GM23338 (cell line): ENCODE measurements around the gene FBXO15. TPM values are rescaled to one million over a fixed set of nuclear protein-coding genes. Genes with fewer than 3 reads are reported as not detected.

ENCODE experiments used
- ATAC-seq: fragments of 200-7000 bp; cut with Tn5 transposase; 3 replicates; pipeline ENCODE4 v1.9.1; 2020
- DNase-seq: peaks from one replicate; pipeline ENCODE4 v3.0.0-alpha.2; 2015; ENCODE audit warnings: low spot score
- H2AFZ ChIP-seq: fragments of 200-600 bp; sonication (generic); 2 replicates; pipeline ENCODE4 v1.8.0; 2016; ENCODE audit warnings: antibody characterized with exemption, mild to moderate bottlenecking, moderate library complexity
- H3F3A ChIP-seq: fragments of 200-600 bp; sonication (generic); replicated peaks from 2 replicates; pipeline ENCODE4 v1.8.0; 2017; ENCODE audit warnings: antibody characterized with exemption, mixed run types, low read depth
- H3K27ac ChIP-seq: fragments of 200-600 bp; sonication (generic); 2 replicates; pipeline ENCODE4 v1.6.1; 2016; ENCODE audit warnings: low read depth
- H3K27me3 ChIP-seq: fragments of 200-600 bp; sonication (generic); 2 replicates; pipeline ENCODE4 v1.8.0; 2016; ENCODE audit warnings: mild to moderate bottlenecking, mixed run types, moderate library complexity; ENCODE audit not compliant: insufficient read depth
- H3K36me3 ChIP-seq: fragments of 200-600 bp; sonication (generic); 2 replicates; pipeline ENCODE4 v1.8.0; 2016; ENCODE audit warnings: mild to moderate bottlenecking; ENCODE audit not compliant: insufficient read depth
- H3K4me1 ChIP-seq: fragments of 200-600 bp; sonication (generic); 2 replicates; pipeline ENCODE4 v1.8.0; 2016; ENCODE audit warnings: mild to moderate bottlenecking, moderate library complexity; ENCODE audit not compliant: insufficient read depth
- H3K4me2 ChIP-seq: fragments of 200-600 bp; sonication (generic); 2 replicates; pipeline ENCODE4 v1.7.1; 2017; ENCODE audit warnings: mixed run types
- H3K4me3 ChIP-seq: fragments of 200-600 bp; sonication (generic); 2 replicates; pipeline ENCODE4 v1.6.1; 2016; ENCODE audit warnings: mixed run types
- H3K79me2 ChIP-seq: fragments of 200-600 bp; sonication (generic); replicated peaks from 2 replicates; pipeline ENCODE4 v1.8.0; 2017; ENCODE audit warnings: mild to moderate bottlenecking; ENCODE audit not compliant: insufficient read depth
- H3K9me2 ChIP-seq: fragments of 200-600 bp; sonication (generic); 2 replicates; pipeline ENCODE4 v1.8.0; 2017; ENCODE audit not compliant: insufficient read depth
- H4K20me1 ChIP-seq: fragments of 200-600 bp; sonication (generic); replicated peaks from 2 replicates; pipeline ENCODE4 v1.8.0; 2017; ENCODE audit warnings: mild to moderate bottlenecking; ENCODE audit not compliant: insufficient read depth
- H3K27ac Mint-ChIP-seq: 2 replicates; pipeline ENCODE4 v1.8.0; 2020; ENCODE audit warnings: inconsistent platforms, mild to moderate bottlenecking, moderate library complexity, mixed read lengths
- H3K27me3 Mint-ChIP-seq: 3 replicates; pipeline ENCODE4 v1.8.0; 2022; ENCODE audit warnings: low read depth, mild to moderate bottlenecking, moderate library complexity, mixed read lengths, inconsistent platforms; ENCODE audit not compliant: insufficient read depth, poor library complexity
- H3K36me3 Mint-ChIP-seq: 3 replicates; pipeline ENCODE4 v1.8.0; 2021; ENCODE audit warnings: low read depth, mild to moderate bottlenecking, inconsistent platforms, moderate library complexity, mixed read lengths
- H3K4me1 Mint-ChIP-seq: 3 replicates; pipeline ENCODE4 v1.8.0; 2020; ENCODE audit warnings: mild to moderate bottlenecking, inconsistent platforms, mixed read lengths
- H3K4me3 Mint-ChIP-seq: 3 replicates; pipeline ENCODE4 v1.8.0; 2021; ENCODE audit warnings: moderate library complexity, mild to moderate bottlenecking, inconsistent platforms, mixed read lengths
- H3K9me3 Mint-ChIP-seq: 3 replicates; pipeline ENCODE4 v1.8.0; 2020; ENCODE audit warnings: moderate library complexity, mild to moderate bottlenecking, inconsistent platforms, mixed read lengths
- CREB1 ChIP-seq: fragments of 250-450 bp; sonication (Bioruptor Pico); IDR thresholded peaks from 2 replicates; pipeline ENCODE4 v1.5.0; 2020; ENCODE audit warnings: low read depth, mild to moderate bottlenecking, moderate library complexity
- CTCF ChIP-seq, 2 experiments: fragments of 200-600 bp in 1 of 2; sonication (generic) in 1 of 2; conservative IDR thresholded peaks; 2 replicates each; pipeline versions ENCODE4 v1.5.1 to v1.6.1; 2016 to 2017; ENCODE audit warnings: antibody characterized with exemption in 2 of 2, low read depth in 2 of 2, mild to moderate bottlenecking in 2 of 2, moderate library complexity in 1 of 2
- ETS1 ChIP-seq: IDR thresholded peaks from 2 replicates; pipeline ENCODE4 v1.6.1; 2016; ENCODE audit warnings: antibody characterized with exemption
- JUNB ChIP-seq: IDR thresholded peaks from one replicate; pipeline ENCODE4 v1.6.1; 2016; ENCODE audit warnings: antibody characterized with exemption; ENCODE audit not compliant: unreplicated experiment
- POLR2AphosphoS5 ChIP-seq: IDR thresholded peaks from 2 replicates; pipeline ENCODE4 v1.6.1; 2016; ENCODE audit warnings: antibody characterized with exemption, low read depth
- REST ChIP-seq: IDR thresholded peaks from one replicate; pipeline ENCODE4 v1.6.1; 2018; ENCODE audit warnings: antibody characterized with exemption; ENCODE audit not compliant: unreplicated experiment
- STAT1 ChIP-seq: IDR thresholded peaks from one replicate; pipeline ENCODE4 v1.6.1; 2016; ENCODE audit warnings: antibody characterized with exemption; ENCODE audit not compliant: unreplicated experiment
- ZNF331 ChIP-seq: fragments of 250-450 bp; sonication (Bioruptor Pico); IDR thresholded peaks from 2 replicates; pipeline ENCODE4 v1.5.0; 2020; ENCODE audit warnings: low read depth, mild to moderate bottlenecking, moderate library complexity
- long read RNA-seq: library from polyadenylated mRNA; unstranded; transcript quantifications from one replicate; pipeline ENCODE4 v2.0.0, GENCODE V29; 2020; ENCODE audit not compliant: unreplicated experiment
- polyA plus RNA-seq: library from polyadenylated mRNA; unstranded; fragments of >200 nt; fragmentation: Nextera tagmentation; extraction: Ambion mirVana; gene quantifications from 2 replicates; pipeline ENCODE4 v1.2.1, GENCODE V29; 2016
- total RNA-seq: library from RNA; depleted of rRNA; stranded (reverse); fragments of >200 nt; shearing (Covaris generic); gene quantifications from 2 replicates; pipeline ENCODE4 v1.2.3, GENCODE V29; 2014; rRNA removed

Gene FBXO15
- total RNA-seq: 0.21 and 4.1 TPM in 2 replicates
- 0.53 TPM in 1 of 2 replicates, not detected in the other for polyA plus RNA-seq
- long read RNA-seq, partial matches to known transcripts: 0 of 1 reads
- long read RNA-seq, other reads (novel, unspliced or antisense): 1 of 1 reads

GRCh38 chr18:74147779-74148542, at the start of gene FBXO15, which contains the start of gene TIMM21:
Gene FBXO15, minus strand, starts transcription at chr18:74147834. Its CDS starts 49 bp downstream, at chr18:74147785.
Gene TIMM21, plus strand, starts transcription at chr18:74148523. Its CDS starts 286 bp downstream, at chr18:74148809.
- Histone ChIP-seq H3K4me3 (peak within 1 kb of the TSS; percentile 82), H3K4me1 (peaks cover 12% of the 10 kb centered on the region), H2AFZ (peak within 1 kb of the TSS; percentile 94), H4K20me1 (no peaks in the 10 kb centered on the region; the same call in 1 of the 2 replicates), H3K27ac (no peak within 1 kb of the TSS; the same call in 1 of the 2 replicates), H3K27me3 (peaks cover 9% of the 10 kb centered on the region; the same call in 1 of the 2 replicates), H3F3A (no peaks in the 10 kb centered on the region), H3K36me3 (no peaks in the 10 kb centered on the region), H3K79me2 (peaks cover 45% of the 10 kb centered on the region), H3K9me2 (no peaks in the 10 kb centered on the region), H3K4me2 (peak within 1 kb of the TSS; percentile 88)
- Mint-ChIP-seq H3K27me3 (peaks cover 20% of the 10 kb centered on the region), H3K4me1 (peaks cover 22% of the 10 kb centered on the region), H3K9me3 (peaks cover 3% of the 10 kb centered on the region; the same call in 1 of the 3 replicates), H3K4me3 (peak within 1 kb of the TSS; percentile 99), H3K36me3 (peaks cover 10% of the 10 kb centered on the region; the same call in 2 of the 3 replicates), H3K27ac (peak within 1 kb of the TSS; percentile 95)
- peak; percentile 96 for DNase-seq
- peak; percentile 65 for TF ChIP-seq POLR2AphosphoS5
- TF ChIP-seq CTCF (conservative IDR thresholded peaks at IDR 0.05; ENCODE audit: low read depth in 2 of 2): no peak
- TF ChIP-seq ETS1: peak; percentile 95
- TF ChIP-seq CREB1 (CRISPR knock-in tag): peak; percentile 92
- TF ChIP-seq REST: no peak
- TF ChIP-seq STAT1: no peak
- no peak for TF ChIP-seq ZNF331 (CRISPR knock-in tag)
- TF ChIP-seq JUNB: no peak
- ATAC-seq: peak; percentile 96
